Embryonic facial prominence (tissue), 1 donor: ENCODE measurements around the gene BCL2L2.

Source experiments
- DNase-seq: peaks from one replicate; pipeline ENCODE4 v3.0.0-alpha.2; 2016; ENCODE audit errors: extremely low spot score

The BCL2L2 gene

DNA sequence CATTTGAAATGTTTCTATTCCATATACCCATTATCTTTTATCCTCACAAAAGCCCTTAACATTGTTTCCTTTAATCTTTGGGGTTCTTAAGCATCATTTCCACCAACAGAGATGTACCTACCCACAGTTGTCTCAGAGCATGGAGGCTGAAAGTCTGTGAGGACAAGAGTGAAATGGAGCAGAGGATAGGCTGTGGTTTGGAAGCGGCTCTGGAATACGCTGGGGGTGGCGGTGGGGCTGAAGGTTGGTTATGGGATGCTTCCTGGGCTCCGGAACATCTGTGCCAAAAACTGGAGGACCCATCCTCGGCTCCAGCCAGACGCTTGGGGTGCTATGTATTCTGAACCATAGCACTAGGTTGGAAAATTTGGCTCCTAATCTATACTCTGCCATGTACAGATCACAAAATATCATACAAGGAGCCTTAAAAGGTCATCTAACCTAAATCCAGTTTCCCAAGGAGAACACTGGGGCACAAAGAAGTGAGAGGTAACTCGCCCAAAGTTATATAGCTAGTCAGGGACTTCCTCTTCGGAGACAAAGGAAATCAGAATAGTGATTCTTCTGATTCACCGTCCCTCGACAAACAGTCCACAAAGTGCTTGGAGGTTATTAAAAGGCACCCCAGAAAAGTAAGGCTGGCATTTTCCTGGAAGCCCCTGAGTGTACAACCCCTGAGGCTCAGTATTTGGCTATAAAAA, 6.5 kb upstream of the BCL2L2 start:
- DNase-seq, result no peak

DNA sequence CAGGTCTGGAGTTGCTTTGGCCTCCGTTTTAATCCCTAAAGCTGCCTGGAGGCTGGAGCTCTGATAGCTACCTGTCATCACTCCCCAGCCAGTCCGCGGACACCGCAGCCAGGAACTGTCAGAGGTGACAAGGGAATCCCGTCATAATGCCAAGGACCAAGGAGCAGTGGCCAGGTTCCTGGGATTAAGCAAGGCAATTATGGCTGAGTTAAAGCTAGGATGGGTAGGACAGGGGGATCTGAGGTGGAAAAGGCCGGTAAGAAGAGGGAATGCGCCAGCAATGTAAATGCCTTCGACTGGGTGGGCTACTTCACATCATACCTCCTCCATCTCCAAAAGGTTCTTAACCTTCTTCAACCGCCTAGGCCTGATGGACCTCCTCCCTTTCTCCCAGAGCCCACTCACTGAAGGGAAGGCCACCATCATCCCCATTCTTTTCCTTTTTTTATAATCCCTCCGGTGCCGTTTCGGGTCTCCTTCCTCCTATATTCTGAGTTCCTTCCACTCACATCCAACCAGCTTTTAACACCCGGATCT, 5.9 kb upstream of the BCL2L2 start:
- no peak for DNase-seq

DNA sequence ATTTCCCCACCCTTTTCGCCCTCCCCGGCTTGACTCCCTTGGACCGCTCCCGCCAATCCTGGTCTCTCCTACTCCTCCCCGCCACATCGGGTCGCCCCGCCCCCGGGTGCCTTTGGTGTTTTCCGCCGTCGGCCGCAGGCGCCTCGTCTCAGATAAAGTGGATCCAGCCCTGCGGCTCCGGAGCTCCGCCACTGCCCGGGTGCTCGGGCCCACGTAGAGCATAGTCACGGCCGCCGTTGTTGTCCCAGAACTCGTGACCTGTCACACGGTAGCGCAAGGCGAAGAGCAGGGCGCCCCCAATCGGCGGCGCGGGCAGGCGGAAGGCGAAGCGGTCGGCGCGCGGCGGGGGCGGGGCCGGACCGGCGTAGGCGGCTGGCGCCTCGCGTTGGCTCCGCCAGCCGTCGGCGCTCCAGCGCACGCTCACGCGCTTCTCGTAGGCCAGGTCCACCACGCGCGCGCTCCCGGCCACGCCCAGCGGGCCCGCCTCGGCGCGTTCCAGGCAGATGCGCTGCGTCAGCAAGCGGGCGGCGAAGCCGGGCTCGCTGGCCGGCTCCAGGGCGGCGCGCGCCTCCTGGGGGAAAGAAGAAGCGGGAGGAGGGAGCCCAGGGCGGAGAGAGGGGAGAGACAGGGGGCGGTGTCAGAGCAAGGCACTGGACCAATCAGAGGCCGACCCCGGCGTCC, 5.2 kb upstream of the BCL2L2 start:
- peak; percentile 96 for DNase-seq

DNA sequence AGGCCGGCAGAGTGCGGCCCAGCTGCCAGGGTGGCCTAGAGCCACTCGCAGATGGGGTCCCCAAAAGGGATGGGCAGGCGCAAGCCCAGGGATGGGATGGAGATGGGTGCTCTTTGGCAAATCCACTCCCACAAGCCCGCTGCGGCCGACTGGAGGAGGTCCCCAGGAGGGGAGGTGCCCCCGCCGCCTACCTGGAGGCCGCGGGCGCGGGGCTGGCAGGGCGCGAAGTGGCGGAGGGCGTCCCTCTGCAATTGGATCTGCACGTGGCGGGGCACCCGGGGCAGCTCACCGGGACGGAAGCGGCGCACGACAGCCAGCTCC, 4.7 kb upstream of the BCL2L2 start:
- DNase-seq, result no peak

DNA sequence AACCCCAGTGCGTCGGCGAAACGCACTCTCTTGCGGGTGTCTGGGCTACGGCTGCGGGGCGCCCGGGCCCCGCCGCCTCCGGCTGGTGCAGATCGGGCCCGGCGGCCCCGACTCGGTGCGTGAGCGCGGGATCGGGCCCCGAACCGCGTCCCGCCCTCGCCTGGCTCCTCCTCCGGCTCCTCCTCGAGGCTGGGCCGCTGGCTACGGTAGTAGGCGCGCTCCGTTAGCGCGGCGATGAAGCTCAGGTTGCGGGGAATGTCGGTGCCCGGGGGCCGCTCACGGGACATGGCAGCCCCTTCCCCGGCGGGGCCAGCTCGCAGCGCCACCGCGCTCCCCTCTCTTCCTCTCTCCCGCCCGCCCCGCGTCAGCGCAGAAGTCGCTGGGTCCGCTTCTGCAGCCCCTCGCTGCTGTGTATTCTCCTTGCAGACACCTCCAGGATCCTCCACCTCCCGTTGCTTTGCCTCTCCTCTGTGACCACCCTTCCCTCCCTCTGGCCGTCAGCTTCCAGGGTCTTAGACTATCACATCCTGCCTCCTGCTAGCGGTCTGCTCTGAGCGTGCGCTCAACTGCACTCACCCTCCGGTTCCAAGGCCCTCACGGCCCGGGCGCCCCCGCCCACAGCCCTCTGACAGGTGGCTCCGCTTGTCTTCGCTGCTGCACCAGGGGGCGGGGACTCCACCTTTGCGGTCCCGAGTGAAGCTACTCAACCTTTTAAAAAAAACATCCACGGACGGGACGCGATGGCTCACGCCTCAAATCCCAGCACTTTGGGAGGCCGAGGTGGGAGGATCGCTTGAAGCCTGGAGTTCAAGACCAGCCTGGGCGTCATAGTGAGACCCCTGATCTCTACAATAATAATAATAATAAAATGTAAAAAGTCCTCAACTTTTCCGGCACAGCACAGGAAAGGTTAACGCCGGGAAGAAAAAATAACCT, 4.1 kb upstream of the BCL2L2 start, which contains the start of gene PPP1R3E:
PPP1R3E (minus strand) TSS at position 570 of the 936 bp plus-strand sequence; CDS start at position 287, 283 bp downstream.
- peak; percentile 18 for DNase-seq

DNA sequence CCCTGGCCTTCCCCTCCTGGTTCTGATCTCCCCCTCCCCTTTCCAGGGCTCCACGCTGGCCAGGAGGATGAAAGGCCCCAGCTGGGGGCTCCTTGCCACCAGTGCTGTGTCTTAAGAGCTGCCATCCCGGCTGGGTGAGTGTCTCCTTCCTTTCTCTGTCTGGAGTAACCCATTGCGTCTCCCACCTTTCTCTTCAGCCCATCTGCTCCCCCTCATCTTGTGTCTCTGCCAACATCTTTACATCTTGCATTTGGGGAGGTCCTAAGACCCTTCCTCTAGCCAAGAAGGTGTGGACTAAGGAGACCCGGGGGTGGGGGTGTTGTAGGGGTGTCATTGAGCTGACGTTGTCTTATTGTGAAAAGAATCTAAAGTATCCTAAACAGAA, 505 bp downstream of the BCL2L2 start:
- no peak for DNase-seq

DNA sequence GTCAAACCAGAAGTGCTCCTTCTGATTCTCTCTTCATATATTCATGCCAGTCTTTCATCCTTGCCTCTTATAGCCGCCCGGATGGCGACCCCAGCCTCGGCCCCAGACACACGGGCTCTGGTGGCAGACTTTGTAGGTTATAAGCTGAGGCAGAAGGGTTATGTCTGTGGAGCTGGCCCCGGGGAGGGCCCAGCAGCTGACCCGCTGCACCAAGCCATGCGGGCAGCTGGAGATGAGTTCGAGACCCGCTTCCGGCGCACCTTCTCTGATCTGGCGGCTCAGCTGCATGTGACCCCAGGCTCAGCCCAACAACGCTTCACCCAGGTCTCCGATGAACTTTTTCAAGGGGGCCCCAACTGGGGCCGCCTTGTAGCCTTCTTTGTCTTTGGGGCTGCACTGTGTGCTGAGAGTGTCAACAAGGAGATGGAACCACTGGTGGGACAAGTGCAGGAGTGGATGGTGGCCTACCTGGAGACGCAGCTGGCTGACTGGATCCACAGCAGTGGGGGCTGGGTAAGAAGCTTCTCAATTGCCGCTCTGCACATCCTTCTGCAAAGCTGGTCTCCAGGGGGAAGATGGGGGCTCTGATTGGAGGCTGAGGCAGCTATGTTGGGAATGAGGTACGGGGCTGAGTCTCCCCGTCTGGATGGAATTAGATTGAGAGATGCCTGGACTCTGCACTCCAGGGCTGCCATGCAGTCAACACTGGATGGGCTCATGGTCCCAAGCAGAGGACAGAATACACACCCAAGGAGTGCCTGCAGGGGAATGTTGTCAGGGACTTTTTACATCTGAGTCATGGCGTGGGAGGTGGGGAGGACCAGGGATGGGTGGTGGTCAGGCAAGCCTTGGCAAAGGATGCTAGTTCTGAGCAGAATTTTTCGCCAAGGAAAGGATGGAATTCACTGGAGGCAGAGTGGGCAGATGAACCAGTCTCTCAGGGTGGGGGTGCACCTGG, 1.3 kb downstream of the BCL2L2 start:
- no peak for DNase-seq

DNA sequence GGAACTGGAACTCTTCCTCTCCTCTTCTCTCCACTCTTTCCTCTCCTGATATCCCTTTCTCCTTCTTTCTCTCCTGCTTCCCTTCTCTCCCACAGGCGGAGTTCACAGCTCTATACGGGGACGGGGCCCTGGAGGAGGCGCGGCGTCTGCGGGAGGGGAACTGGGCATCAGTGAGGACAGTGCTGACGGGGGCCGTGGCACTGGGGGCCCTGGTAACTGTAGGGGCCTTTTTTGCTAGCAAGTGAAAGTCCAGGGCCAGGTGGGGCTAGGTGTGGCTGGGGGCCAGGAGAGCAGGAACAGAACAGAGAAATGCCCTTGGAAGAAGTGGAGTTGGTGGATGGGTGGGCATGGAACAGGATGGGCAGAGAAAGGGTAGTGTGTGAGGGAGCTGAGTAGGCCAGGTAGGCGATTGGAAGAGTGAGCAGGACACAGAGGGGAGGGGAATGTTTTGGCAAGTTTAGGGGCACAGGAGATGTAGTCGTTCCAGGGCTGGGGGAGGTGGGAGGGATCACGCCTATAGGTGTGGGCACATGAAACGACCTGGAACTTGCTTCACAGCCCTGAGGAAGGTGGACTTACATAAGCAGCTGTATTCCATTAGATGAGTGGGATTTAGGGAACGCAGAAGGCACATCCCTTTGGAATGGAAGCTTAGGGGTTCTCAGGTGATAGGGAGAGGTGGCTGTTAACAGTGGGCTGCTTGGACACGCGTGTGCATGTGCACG, 2.2 kb downstream of the BCL2L2 start:
- DNase-seq, result no peak

DNA sequence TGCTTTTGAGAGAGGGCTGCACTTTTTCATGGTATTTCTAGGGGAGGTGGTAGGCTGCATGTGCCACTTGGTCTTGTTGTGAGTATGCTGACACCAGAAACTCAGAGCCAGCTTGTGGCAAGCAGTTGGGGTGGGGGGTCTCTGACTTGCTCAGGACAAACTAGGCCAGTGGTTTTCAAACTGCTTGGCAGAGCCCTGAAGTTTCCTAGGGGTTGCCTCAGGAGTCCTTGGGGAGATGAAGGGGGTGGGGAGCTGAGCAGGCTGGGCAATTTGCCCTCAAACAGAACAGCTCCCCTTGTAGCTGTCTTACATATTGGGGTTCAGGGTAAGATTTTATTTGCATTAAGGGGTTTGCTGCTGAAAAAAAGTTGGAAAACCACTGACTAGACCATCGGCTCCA, 3.9 kb downstream of the BCL2L2 start:
- DNase-seq, result no peak

DNA sequence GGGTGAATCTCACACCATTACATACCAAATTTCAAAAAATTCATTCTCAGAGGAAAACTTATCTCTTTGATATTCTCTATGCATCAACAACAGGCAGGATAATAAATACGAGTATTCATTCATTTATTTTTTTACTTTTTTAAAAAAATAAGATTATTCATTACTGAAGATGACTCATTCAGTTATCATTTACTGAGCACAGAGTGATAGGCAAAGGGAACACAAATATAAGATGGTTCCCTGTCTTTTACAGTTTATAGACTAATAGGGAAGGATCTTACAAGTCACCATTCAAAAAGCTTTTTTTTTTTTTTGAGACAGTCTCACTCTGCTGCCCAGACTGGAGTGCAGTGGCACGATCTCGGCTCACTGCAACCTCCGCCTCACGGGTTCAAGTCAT, 9.7 kb downstream of the BCL2L2 start:
- no peak for DNase-seq

DNA sequence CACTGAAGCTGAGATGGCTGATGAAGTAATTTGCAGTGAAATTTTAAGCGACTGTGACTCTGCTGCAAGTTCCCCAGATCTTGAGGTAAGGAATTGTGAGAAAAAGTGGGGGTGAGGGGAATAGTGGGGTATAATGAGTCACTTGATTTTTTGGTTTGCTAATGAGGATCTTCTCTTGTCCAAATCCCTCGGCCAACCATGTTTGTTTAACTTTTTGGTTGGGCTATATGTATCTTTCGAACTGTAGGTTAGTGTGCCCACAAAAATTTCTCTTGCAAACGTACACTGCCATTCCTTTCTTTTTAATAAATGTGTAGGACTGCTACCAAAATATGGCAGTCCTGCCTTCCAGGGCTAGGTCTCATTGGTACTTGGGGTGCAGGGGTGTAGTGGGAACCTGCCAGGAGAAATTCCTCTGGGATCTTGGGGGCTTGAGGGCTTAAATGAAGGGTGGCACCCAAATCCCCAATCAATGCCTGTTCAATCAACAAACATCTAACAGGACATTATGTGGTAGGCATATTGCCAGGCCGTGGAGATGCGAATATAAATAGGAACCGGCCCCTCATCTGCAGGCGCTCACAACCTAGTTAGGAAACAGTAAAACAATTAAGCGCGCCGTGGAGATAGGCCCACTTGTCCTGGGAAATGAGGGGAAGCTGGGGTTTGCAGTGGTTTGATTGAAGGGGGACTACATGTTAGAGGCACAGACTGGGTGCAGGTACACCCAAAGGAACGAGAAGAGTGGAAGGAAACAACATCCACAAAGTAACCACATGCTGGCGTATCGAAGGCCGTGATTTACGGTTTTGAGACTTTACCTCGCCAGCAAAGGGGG, 13.3 kb downstream of the BCL2L2 start:
- DNase-seq, result no peak

DNA sequence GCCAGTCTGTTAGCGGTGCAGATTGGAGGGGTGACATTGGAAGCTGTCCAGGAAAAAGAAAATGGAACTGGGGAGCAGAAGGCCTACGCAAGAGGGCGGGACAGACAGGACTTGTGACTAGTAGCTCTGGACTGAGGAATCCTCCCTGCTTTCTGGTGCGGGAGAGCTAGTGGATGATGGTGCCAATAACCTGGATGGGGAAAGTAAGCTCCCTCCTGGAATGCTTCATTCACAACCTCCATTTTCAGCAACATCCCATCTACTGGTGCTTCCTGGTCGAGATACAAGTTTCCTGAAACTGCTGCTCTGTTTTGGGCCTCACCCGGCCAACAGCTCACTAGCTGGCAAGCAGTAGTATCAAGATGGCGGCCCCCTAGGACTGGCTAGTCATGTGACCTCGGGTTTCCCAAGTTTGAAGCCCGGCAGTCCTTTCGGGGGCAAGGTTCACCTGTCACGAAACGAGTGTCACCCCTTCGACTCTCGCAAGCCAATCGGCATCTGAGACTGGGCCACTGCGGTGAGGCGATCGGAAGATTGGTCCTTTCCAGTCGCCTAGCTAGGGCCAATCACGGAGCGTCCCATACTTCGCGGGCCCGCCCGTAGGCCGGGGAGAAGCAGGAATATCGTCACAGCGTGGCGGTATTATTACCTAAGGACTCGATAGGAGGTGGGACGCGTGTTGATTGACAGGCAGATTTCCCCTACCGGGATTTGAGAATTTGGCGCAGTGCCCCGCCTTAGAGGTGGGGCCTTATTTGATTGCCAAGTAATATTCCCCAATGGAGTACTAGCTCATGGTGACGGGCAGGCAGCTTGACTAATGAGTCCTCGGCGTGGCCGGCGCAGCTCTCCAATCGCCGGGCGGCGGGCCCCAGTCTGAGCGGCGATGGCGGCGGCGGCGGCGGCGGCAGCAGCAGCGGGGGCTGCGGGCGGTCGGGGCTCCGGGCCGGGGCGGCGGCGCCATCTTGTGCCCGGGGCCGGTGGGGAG, 14.2 kb downstream of the BCL2L2 start, which contains the start of gene PABPN1:
PABPN1 (plus strand) TSS at position 874 of the 988 bp plus-strand sequence; CDS start at position 887, 13 bp downstream.
- DNase-seq, result peak; percentile 99

DNA sequence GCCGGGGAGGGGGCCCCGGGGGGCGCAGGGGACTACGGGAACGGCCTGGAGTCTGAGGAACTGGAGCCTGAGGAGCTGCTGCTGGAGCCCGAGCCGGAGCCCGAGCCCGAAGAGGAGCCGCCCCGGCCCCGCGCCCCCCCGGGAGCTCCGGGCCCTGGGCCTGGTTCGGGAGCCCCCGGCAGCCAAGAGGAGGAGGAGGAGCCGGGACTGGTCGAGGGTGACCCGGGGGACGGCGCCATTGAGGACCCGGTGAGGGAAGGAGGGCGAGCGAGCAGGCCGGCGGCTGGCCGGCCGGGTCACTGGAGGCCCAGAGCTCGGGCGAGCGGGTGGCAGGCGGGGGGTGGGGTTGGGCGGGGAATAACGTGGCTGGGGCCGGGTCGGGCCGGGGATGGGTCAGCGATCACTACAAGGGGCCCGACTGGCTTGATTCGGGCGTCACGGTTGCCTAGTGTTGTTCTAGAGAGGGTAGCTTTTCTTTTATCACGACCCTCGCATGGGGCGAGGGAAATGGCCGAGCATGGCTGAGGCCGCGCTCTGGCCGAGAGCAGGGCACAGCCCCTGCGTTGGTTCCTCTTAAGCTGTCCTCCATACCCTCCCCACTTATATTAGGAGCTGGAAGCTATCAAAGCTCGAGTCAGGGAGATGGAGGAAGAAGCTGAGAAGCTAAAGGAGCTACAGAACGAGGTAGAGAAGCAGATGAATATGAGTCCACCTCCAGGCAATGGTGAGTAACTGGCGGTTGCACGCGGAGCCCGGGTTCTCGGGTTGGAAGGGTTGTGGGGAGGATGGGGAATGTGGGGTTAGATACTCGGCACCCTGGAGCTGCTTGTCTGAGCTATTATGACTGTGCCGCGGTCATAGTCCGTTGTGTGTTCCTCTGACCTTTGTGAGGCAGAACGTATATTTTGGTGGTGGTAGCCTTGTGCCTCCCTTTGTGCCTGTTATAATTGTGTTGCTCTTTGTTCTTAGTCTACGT, 15.2 kb downstream of the BCL2L2 start:
- DNase-seq, result no peak

DNA sequence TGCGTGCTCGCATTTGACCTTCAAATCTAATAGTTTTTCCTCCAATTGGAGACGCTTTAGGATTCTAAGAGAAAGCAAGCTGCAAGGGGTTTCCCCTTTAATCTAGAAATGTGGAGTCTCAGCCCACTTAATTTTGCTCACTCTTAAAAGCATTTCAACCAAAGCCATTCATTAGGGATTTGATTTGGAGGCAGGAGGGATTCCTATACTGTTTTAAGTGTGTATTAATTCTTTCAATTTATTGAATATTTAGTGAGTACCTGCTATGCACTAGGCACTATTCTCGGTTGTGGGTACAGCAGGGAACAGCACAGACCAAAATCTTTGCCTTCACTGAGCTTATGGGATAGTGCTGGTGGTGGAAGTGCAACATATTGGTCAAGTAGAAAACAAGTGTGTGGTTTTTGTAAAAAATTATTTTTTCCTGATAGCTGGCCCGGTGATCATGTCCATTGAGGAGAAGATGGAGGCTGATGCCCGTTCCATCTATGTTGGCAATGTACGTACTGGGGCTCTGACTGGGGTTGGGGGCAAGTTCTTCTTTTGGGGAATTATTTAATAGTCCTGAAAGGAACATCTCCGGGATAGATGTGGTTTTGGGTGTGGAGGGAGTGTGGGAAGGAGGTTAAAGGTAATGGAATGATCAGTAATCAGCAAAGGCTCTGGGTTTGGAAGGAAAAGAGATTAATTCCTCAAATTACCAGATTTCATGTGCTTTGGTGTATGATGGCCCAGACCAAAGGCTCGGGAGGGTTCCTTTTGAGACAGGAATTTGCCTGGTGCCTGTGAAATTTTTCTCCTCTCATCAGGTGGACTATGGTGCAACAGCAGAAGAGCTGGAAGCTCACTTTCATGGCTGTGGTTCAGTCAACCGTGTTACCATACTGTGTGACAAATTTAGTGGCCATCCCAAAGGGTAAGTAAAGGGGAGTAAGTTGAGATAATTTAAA, 16.2 kb downstream of the BCL2L2 start:
- DNase-seq, result no peak

DNA sequence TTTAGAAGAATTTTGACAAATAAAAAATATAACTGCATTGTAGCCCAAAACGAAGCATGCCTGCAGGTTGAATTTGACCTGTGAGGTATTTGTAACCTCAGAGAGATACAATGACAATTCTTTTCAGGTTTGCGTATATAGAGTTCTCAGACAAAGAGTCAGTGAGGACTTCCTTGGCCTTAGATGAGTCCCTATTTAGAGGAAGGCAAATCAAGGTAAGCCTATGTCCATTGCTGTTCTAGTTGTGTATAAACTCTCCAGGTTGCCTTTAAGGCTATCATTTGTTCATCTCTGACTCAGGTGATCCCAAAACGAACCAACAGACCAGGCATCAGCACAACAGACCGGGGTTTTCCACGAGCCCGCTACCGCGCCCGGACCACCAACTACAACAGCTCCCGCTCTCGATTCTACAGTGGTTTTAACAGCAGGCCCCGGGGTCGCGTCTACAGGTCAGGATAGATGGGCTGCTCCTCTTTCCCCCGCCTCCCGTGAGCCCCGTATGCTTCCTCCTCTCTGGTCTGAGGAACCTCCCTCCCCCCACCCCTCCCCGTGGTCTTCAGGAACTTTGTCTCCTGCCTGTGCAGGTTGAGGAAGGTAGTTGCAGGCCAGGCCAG, 17.3 kb downstream of the BCL2L2 start:
- no peak for DNase-seq
